Lower lobe of right lung (tissue), 2 donors: ENCODE results near the gene SPEM3. TPM values are rescaled to one million over a fixed set of nuclear protein-coding genes. Genes with fewer than 3 reads are reported as not detected.

Experiments
- ATAC-seq, 2 donors: fragments of 200-7000 bp; cut with Tn5 transposase; one replicate each; pipeline ENCODE4 v1.9.1; 2020 to 2022; ENCODE audit warnings: mild to moderate bottlenecking in 2 of 2, moderate library complexity in 2 of 2
- DNase-seq: peaks from one replicate; pipeline ENCODE4 v3.0.0-alpha.2; 2020
- H3K27ac ChIP-seq: fragments of 200-600 bp; one replicate; pipeline ENCODE4 v1.8.0; 2022
- H3K27me3 ChIP-seq: fragments of 200-600 bp; one replicate; pipeline ENCODE4 v1.8.0; 2022; ENCODE audit warnings: low read depth
- H3K36me3 ChIP-seq: fragments of 200-600 bp; one replicate; pipeline ENCODE4 v1.8.0; 2022; ENCODE audit warnings: mild to moderate bottlenecking
- H3K4me1 ChIP-seq: fragments of 200-600 bp; one replicate; pipeline ENCODE4 v1.8.0; 2022
- H3K4me3 ChIP-seq: fragments of 200-600 bp; one replicate; pipeline ENCODE4 v1.8.0; 2022; ENCODE audit warnings: mild to moderate bottlenecking
- H3K9me3 ChIP-seq: fragments of 200-600 bp; one replicate; pipeline ENCODE4 v1.8.0; 2022
- intact Hi-C: fragments of 100-400 bp; cut with DNase I; formaldehyde crosslinking; loops from one replicate; pipeline ENCODE4 v1.11.0; 2022
- total RNA-seq: library from RNA; stranded (reverse); fragmentation: NEBNext Ultra II Directional; extraction: Animal tissue kit (Norgen Biotek cat#: 25700); gene quantifications from one replicate; pipeline ENCODE4 v1.2.1, GENCODE V29; 2021
- TF ChIP-seq, protein P1 (sequence below): fragments of 200-600 bp; IDR thresholded peaks from one replicate; pipeline ENCODE4 v1.8.0; 2022; ENCODE audit warnings: antibody characterized with exemption, mild to moderate bottlenecking
- donor health status: DM: no; HTN: yes; CAD: no; lungs with severe emphysema.

SPEM3 gene
- total RNA-seq, 1 donor from 2014 or later = not detected

DNA sequence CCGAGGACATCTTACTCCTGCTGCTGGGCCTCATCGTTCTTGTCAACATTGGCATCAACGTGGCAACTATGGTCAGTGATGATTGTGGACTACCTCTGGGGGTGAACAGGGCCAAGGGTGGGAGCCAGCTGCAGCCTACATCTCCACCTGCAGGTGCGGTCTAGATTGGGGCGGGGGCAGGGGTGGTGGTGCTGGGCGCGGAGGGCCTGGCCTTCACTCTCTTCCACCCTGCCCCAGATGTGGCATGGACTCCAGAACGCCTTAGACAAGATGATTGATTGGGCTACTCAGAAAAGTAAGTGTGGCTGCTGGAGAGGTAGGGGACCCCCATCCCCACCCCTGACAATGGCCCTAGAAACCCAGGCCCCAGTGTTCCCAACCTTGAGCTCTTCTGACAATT is 2.9 kb upstream of the SPEM3 start:
- H3K9me3 ChIP-seq = no peaks in the 10 kb centered on the region
- H3K27ac ChIP-seq = no peak overlapping the region
- DNase-seq (no peak), ATAC-seq (no peak)
- H3K4me1 ChIP-seq = no peaks in the 10 kb centered on the region
- TF ChIP-seq, protein P1, sequence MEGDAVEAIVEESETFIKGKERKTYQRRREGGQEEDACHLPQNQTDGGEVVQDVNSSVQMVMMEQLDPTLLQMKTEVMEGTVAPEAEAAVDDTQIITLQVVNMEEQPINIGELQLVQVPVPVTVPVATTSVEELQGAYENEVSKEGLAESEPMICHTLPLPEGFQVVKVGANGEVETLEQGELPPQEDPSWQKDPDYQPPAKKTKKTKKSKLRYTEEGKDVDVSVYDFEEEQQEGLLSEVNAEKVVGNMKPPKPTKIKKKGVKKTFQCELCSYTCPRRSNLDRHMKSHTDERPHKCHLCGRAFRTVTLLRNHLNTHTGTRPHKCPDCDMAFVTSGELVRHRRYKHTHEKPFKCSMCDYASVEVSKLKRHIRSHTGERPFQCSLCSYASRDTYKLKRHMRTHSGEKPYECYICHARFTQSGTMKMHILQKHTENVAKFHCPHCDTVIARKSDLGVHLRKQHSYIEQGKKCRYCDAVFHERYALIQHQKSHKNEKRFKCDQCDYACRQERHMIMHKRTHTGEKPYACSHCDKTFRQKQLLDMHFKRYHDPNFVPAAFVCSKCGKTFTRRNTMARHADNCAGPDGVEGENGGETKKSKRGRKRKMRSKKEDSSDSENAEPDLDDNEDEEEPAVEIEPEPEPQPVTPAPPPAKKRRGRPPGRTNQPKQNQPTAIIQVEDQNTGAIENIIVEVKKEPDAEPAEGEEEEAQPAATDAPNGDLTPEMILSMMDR = no peak
- no peaks in the 10 kb centered on the region for H3K36me3 ChIP-seq
- no peaks in the 10 kb centered on the region for H3K27me3 ChIP-seq
- intact Hi-C loops = no loop called here
- H3K4me3 ChIP-seq = no peak overlapping the region

DNA sequence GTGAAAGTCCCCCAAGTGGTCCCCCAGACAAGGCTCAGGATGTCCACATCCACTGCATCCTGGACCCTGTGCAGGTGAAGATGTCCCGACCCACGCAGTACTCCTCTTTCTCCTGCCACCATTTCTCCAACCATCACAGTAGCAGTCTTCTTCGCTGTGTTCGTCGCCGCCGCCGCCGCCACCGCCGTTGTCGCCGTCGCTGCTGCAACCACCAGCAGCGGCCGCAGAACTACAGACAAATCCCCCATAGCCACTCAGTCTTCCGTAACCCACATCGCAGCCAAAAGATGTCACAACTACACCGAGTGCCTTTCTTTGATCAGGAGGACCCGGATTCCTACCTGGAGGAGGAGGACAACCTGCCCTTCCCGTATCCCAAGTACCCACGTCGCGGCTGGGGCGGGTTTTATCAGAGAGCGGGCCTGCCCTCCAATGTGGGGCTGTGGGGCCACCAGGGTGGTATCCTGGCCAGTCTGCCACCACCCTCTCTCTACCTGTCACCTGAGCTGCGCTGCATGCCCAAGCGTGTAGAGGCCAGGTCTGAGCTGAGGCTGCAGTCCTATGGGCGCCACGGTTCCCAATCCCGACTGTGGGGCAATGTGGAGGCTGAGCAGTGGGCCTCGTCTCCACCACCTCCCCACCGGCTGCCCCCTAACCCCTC is 2.3 kb upstream of the SPEM3 start:
- no peak for DNase-seq
- no peaks in the 10 kb centered on the region for H3K36me3 ChIP-seq
- ATAC-seq = no peak

DNA sequence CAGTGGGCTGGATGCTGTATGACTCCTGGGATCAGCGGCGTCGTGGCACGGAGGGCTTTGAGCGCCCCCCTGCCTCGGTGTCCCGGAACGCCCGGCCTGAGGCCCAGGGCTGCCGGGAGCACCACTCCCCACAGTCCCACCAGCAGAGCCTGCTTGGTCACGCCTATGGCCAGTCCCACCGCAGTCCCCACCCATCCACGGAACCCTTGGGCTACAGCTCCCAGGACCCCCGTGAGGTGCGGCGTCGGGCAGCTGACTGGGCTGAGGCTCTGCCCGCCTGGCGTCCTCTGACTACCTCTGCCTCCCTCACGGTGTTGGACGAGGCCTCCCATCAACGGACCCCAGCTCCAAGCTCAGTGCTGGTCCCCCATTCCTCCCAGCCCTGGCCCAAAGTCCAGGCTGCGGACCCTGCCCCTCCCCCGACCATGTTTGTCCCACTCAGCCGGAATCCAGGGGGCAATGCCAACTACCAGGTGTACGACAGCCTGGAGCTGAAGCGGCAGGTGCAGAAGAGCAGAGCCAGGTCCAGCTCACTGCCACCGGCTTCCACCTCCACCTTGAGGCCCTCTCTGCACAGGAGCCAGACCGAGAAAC is 1.7 kb upstream of the SPEM3 start:
- no peaks in the 10 kb centered on the region for H3K27me3 ChIP-seq
- ATAC-seq = peak in 1 of 2 donors; percentile 10
- no peak overlapping the region for H3K27ac ChIP-seq
- no peak for DNase-seq
- intact Hi-C loops = no loop called here
- TF ChIP-seq, protein P1 = no peak
- no peak overlapping the region for H3K4me3 ChIP-seq
- H3K9me3 ChIP-seq = no peaks in the 10 kb centered on the region
- no peaks in the 10 kb centered on the region for H3K36me3 ChIP-seq
- no peaks in the 10 kb centered on the region for H3K4me1 ChIP-seq

More for the DNA sequence above, 2.3 kb upstream of the SPEM3 start:
- Histone ChIP-seq H3K4me3 (no peak overlapping the region), H3K27me3 (no peaks in the 10 kb centered on the region), H3K4me1 (no peaks in the 10 kb centered on the region), H3K27ac (no peak overlapping the region), H3K9me3 (no peaks in the 10 kb centered on the region)
- intact Hi-C loops = no loop called here
- TF ChIP-seq, protein P1 = no peak

DNA sequence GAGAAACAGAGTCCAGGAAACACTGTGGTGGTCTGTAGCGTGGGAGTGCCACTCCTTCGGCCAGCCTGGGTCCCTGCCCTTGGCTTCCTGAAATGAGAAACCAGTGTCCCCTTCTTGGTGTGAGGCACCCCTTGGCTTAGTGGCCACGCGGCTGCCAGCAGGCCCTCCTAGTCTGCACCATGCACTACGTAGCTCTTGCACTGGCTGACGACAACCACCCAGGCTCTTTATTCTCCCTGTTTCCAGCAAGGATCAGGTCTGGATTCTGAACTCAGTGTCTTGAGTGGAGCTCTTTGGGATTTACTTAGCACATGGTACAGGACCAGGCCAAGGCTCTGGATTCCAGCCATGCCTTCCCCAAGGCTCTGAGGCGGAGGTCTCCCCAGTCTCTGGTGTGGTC is 1.1 kb upstream of the SPEM3 start:
- Histone ChIP-seq H3K4me3 (no peak overlapping the region), H3K9me3 (no peaks in the 10 kb centered on the region), H3K27me3 (no peaks in the 10 kb centered on the region), H3K36me3 (no peaks in the 10 kb centered on the region), H3K27ac (no peak overlapping the region), H3K4me1 (no peaks in the 10 kb centered on the region)
- no peak for DNase-seq
- ATAC-seq = no peak
- intact Hi-C loops = no loop called here
- TF ChIP-seq, protein P1 = no peak

DNA sequence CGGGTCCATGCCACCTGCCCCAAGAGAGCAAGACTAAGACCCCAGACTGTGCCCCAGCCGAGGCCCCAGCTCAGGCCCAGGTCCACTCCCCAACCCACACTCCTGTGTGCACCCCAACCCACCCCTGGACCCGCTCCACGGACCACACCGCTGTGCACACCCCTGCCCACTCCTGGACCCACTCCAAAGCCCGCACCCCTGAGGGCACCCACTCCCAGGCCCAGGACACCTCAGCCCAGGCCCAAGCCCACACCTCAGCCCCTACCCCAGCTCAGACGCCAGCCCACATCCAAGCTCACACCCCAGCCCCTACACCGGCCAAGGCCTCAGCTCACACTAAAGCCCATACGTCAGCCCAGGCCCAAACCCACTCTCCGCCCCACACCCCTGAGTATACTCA is 1.1 kb downstream of the SPEM3 start:
- no peak for ATAC-seq
- H3K27me3 ChIP-seq = no peaks in the 10 kb centered on the region
- intact Hi-C loops = no loop called here
- no peak overlapping the region for H3K4me3 ChIP-seq
- no peaks in the 10 kb centered on the region for H3K4me1 ChIP-seq
- no peaks in the 10 kb centered on the region for H3K9me3 ChIP-seq
- DNase-seq = no peak
- no peaks in the 10 kb centered on the region for H3K36me3 ChIP-seq
- TF ChIP-seq, protein P1 = no peak
- H3K27ac ChIP-seq = no peak overlapping the region
